ENCODE results near the gene SGO1. TPM values are rescaled to one million over a fixed set of nuclear protein-coding genes. Genes with fewer than 3 reads are reported as not detected.

Gene SGO1
- total RNA-seq, 1 experiment from 2014 or later: 22.4 TPM

DNA sequence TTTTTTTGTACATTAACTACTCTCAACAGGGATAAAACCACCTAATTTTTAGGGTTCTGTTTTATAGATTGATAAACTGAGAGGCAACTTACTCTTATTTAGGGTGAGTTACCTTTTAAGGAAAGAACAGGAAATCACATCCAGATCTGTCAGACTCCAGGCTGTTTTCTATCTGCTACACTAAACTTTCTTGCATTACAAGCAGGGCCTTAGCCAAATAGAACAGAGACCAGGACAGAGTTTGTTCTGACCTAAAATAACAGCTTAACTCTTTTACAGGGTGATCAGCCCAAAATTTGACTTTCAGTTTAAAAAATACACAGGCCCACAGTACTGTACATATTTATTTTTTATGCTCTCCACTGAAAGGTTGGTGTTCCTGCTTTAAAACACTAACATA lies 38.6 kb downstream of the SGO1 start:
- no peaks in the 10 kb centered on the region for H3K9me2 ChIP-seq (replicated peaks; ENCODE audit: insufficient read depth, low read length)
- no peak overlapping the region for H3K9ac ChIP-seq (ENCODE audit: low read length)
- no peak overlapping the region for H3K4me2 ChIP-seq (ENCODE audit: low read depth, low read length, poor library complexity, severe bottlenecking)
- H3K36me3 ChIP-seq (ENCODE audit: insufficient read depth, low read length): peaks cover 17% of the 10 kb centered on the region; the same call in 1 of the 2 replicates
- no peaks in the 10 kb centered on the region for H3K79me2 ChIP-seq (ENCODE audit: low read length)
- H3K4me1 ChIP-seq (ENCODE audit: low read length): no peaks in the 10 kb centered on the region
- no peak overlapping the region for H3K27ac ChIP-seq (ENCODE audit: low read length)
- H3K9me3 ChIP-seq (ENCODE audit: low read length): no peaks in the 10 kb centered on the region
- H3K27me3 ChIP-seq (ENCODE audit: low read length): no peaks in the 10 kb centered on the region
- H2AFZ ChIP-seq (ENCODE audit: low read length): no peak overlapping the region
- DNase-seq: no peak
- H3K4me3 ChIP-seq (ENCODE audit: low read length): no peak overlapping the region
- H4K20me1 ChIP-seq (ENCODE audit: insufficient read depth, low read depth, low read length): no peaks in the 10 kb centered on the region

DNA sequence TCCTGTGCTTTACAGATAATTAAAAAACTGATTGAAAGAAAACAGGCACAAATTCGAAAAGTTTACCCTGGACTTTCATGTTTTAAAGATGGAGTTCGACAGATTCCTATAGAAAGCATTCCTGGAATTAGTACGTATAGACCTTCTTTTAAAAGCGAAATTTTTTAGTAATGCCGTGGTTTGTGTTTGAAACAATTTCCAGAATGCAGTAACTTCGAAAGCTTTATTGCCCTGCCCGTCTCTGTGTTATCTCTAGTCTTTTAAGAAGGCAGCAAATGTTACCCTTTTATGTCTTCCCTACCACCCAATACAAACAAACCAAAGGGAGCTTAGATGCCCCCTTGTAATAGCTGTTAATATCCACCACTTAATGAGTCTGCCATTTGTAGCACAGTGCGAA lies 39.7 kb downstream of the SGO1 start:
- H3K27me3 ChIP-seq (ENCODE audit: low read length): no peaks in the 10 kb centered on the region
- H2AFZ ChIP-seq (ENCODE audit: low read length): no peak overlapping the region
- DNase-seq: no peak
- H3K9ac ChIP-seq (ENCODE audit: low read length): no peak overlapping the region
- H3K9me2 ChIP-seq (replicated peaks; ENCODE audit: insufficient read depth, low read length): no peaks in the 10 kb centered on the region
- no peaks in the 10 kb centered on the region; the same call in 1 of the 2 replicates for H3K4me1 ChIP-seq (ENCODE audit: low read length)
- peaks cover 17% of the 10 kb centered on the region; the same call in 1 of the 2 replicates for H3K36me3 ChIP-seq (ENCODE audit: insufficient read depth, low read length)
- no peak overlapping the region for H3K27ac ChIP-seq (ENCODE audit: low read length)
- H3K4me2 ChIP-seq (ENCODE audit: low read depth, low read length, poor library complexity, severe bottlenecking): no peak overlapping the region
- no peaks in the 10 kb centered on the region for H4K20me1 ChIP-seq (ENCODE audit: insufficient read depth, low read depth, low read length)
- no peaks in the 10 kb centered on the region for H3K79me2 ChIP-seq (ENCODE audit: low read length)
- H3K9me3 ChIP-seq (ENCODE audit: low read length): no peaks in the 10 kb centered on the region
- no peak overlapping the region for H3K4me3 ChIP-seq (ENCODE audit: low read length)

DNA sequence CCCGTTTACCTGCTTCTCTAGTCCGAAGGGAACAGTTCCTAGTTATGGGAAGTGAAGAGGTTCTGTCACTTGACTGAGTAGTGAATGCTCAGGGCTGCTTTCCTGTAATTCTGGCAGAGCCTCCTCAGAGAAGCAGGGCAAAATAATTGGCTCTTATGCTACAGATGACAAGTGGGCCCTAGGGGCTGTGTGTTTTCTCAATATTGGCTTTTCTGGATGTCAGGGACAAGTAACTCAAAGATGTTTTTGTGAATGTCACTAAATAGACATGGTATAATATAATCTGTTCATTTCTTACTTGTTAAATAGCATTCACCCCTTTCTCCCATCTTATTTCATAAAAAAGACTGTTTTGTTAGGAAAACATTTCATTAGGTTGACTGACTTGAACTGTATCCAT lies 40.1 kb downstream of the SGO1 start:
- H3K27ac ChIP-seq (ENCODE audit: low read length): no peak overlapping the region
- no peaks in the 10 kb centered on the region for H3K9me2 ChIP-seq (replicated peaks; ENCODE audit: insufficient read depth, low read length)
- H3K9ac ChIP-seq (ENCODE audit: low read length): no peak overlapping the region
- H3K27me3 ChIP-seq (ENCODE audit: low read length): no peaks in the 10 kb centered on the region
- no peaks in the 10 kb centered on the region for H3K79me2 ChIP-seq (ENCODE audit: low read length)
- no peaks in the 10 kb centered on the region for H3K9me3 ChIP-seq (ENCODE audit: low read length)
- peaks cover 4% of the 10 kb centered on the region for H3K4me1 ChIP-seq (ENCODE audit: low read length)
- H2AFZ ChIP-seq (ENCODE audit: low read length): no peak overlapping the region
- H3K36me3 ChIP-seq (ENCODE audit: insufficient read depth, low read length): peaks cover 16% of the 10 kb centered on the region; the same call in 1 of the 2 replicates
- no peak overlapping the region for H3K4me3 ChIP-seq (ENCODE audit: low read length)
- no peak for DNase-seq
- no peaks in the 10 kb centered on the region for H4K20me1 ChIP-seq (ENCODE audit: insufficient read depth, low read depth, low read length)
- no peak overlapping the region for H3K4me2 ChIP-seq (ENCODE audit: low read depth, low read length, poor library complexity, severe bottlenecking)

DNA sequence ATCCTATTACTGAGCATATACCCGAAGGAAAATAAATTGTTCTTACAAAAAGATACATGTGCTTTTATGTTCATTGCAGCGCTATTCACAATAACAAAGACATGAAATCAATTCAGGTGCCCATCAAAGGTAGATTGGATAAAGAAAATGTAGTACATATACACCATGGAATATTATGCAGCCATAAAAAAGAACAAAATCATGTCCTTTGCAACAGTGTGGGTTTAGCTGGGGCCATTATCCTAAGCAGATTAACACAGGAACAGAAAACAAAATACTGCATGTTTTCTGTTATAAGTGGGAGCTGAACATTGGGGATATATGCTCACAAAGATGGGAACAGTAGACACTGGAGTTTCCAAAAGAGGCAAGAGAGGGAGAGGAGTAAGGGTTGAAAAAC lies 42.5 kb downstream of the SGO1 start:
- Histone ChIP-seq H3K4me2 (ENCODE audit: low read depth, low read length, poor library complexity, severe bottlenecking) (no peak overlapping the region), H3K36me3 (ENCODE audit: insufficient read depth, low read length) (peaks cover 19% of the 10 kb centered on the region; the same call in 1 of the 2 replicates)

DNA sequence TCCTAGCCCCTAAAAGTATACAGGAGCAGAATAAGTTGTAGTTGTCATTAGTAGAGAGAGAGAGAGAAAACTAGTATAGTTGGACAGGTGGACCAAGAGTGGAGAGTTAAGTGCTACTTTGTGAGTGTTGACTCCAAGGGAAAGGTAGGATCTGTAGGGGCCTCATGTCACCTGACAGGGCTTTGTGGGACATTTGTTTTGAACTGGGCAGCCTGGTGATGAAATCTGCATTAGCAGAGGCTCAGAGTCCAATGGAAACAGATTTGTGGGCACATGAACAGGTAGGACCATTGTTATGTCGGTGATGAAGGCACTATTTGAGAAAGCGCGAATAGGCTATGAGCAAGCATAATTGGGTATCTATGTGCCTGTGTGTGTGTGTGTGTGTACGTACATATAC lies 43.5 kb downstream of the SGO1 start:
- H3K9me3 ChIP-seq (ENCODE audit: low read length): no peaks in the 10 kb centered on the region
- peaks cover 19% of the 10 kb centered on the region; the same call in 1 of the 2 replicates for H3K36me3 ChIP-seq (ENCODE audit: insufficient read depth, low read length)
- no peak overlapping the region for H3K4me3 ChIP-seq (ENCODE audit: low read length)
- H3K9me2 ChIP-seq (replicated peaks; ENCODE audit: insufficient read depth, low read length): no peaks in the 10 kb centered on the region
- no peak overlapping the region for H2AFZ ChIP-seq (ENCODE audit: low read length)
- H3K79me2 ChIP-seq (ENCODE audit: low read length): no peaks in the 10 kb centered on the region
- H3K9ac ChIP-seq (ENCODE audit: low read length): no peak overlapping the region
- no peak for DNase-seq
- H3K4me2 ChIP-seq (ENCODE audit: low read depth, low read length, poor library complexity, severe bottlenecking): no peak overlapping the region
- H3K4me1 ChIP-seq (ENCODE audit: low read length): peaks cover 12% of the 10 kb centered on the region
- H4K20me1 ChIP-seq (ENCODE audit: insufficient read depth, low read depth, low read length): no peaks in the 10 kb centered on the region
- no peak overlapping the region for H3K27ac ChIP-seq (ENCODE audit: low read length)
- no peaks in the 10 kb centered on the region for H3K27me3 ChIP-seq (ENCODE audit: low read length)

More for the DNA sequence above, 42.5 kb downstream of the SGO1 start:
- H3K4me1 ChIP-seq (ENCODE audit: low read length): peaks cover 12% of the 10 kb centered on the region
- no peaks in the 10 kb centered on the region for H3K9me3 ChIP-seq (ENCODE audit: low read length)
- H3K27ac ChIP-seq (ENCODE audit: low read length): no peak overlapping the region
- H2AFZ ChIP-seq (ENCODE audit: low read length): no peak overlapping the region
- H3K4me3 ChIP-seq (ENCODE audit: low read length): no peak overlapping the region
- H3K27me3 ChIP-seq (ENCODE audit: low read length): no peaks in the 10 kb centered on the region
- no peak overlapping the region for H3K9ac ChIP-seq (ENCODE audit: low read length)
- DNase-seq: no peak
- H3K79me2 ChIP-seq (ENCODE audit: low read length): no peaks in the 10 kb centered on the region
- no peaks in the 10 kb centered on the region for H3K9me2 ChIP-seq (replicated peaks; ENCODE audit: insufficient read depth, low read length)
- no peaks in the 10 kb centered on the region for H4K20me1 ChIP-seq (ENCODE audit: insufficient read depth, low read depth, low read length)

DNA sequence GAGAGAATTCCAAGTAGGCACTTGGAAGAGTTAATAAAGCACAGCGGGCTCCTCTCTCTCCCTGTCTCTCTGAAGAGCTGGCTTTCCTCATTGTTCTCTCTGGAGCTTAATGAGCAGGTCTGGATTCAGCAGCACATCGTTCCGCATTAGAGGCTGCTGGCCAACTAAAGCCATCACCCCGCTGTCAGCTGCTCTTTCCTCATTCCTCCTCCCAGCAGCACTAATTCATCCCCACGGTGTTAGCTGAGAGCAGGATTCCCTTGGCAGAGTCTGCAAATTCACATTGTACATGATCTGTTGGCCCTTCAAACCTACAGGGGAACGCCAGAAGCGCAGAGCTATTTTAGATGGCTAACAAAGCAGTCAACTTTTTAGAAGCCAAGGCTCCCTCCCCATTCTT lies 44.2 kb downstream of the SGO1 start:
- Histone ChIP-seq H3K79me2 (ENCODE audit: low read length) (no peaks in the 10 kb centered on the region), H3K36me3 (ENCODE audit: insufficient read depth, low read length) (peaks cover 24% of the 10 kb centered on the region; the same call in 1 of the 2 replicates), H3K4me1 (ENCODE audit: low read length) (peaks cover 12% of the 10 kb centered on the region), H3K27ac (ENCODE audit: low read length) (no peak overlapping the region), H4K20me1 (ENCODE audit: insufficient read depth, low read depth, low read length) (no peaks in the 10 kb centered on the region), H3K9me3 (ENCODE audit: low read length) (no peaks in the 10 kb centered on the region), H3K9me2 (replicated peaks; ENCODE audit: insufficient read depth, low read length) (no peaks in the 10 kb centered on the region), H3K4me3 (ENCODE audit: low read length) (no peak overlapping the region), H3K4me2 (ENCODE audit: low read depth, low read length, poor library complexity, severe bottlenecking) (no peak overlapping the region), H2AFZ (ENCODE audit: low read length) (no peak overlapping the region), H3K27me3 (ENCODE audit: low read length) (no peaks in the 10 kb centered on the region), H3K9ac (ENCODE audit: low read length) (no peak overlapping the region)
- no peak for DNase-seq

DNA sequence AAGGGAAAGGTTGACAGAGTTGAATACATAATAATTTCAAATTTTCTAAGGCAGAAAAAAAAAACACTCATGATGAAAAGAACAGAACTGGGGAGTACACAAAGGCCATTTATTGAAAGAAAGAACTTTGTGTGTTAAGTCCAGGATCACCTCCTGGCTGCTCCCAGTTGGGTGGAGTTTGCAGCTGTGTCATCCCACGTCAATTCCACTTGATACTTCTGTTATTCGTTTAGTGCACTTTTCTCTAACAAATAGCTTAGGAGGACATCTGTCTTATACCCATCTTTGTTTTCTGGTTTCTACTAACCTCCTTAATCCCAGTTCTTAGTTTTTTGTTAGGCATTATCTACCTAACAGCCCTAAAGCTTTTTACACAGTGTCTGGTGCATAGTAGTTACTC lies 44.7 kb downstream of the SGO1 start:
- H3K79me2 ChIP-seq (ENCODE audit: low read length): no peaks in the 10 kb centered on the region
- no peak overlapping the region for H3K4me3 ChIP-seq (ENCODE audit: low read length)
- H2AFZ ChIP-seq (ENCODE audit: low read length): no peak overlapping the region
- no peaks in the 10 kb centered on the region for H3K9me3 ChIP-seq (ENCODE audit: low read length)
- no peaks in the 10 kb centered on the region for H3K9me2 ChIP-seq (replicated peaks; ENCODE audit: insufficient read depth, low read length)
- peaks cover 25% of the 10 kb centered on the region; the same call in 1 of the 2 replicates for H3K36me3 ChIP-seq (ENCODE audit: insufficient read depth, low read length)
- no peak for DNase-seq
- H3K9ac ChIP-seq (ENCODE audit: low read length): no peak overlapping the region
- peak overlapping the region; percentile 62 for H3K27ac ChIP-seq (ENCODE audit: low read length)
- peaks cover 12% of the 10 kb centered on the region for H3K4me1 ChIP-seq (ENCODE audit: low read length)
- H4K20me1 ChIP-seq (ENCODE audit: insufficient read depth, low read depth, low read length): no peaks in the 10 kb centered on the region
- H3K4me2 ChIP-seq (ENCODE audit: low read depth, low read length, poor library complexity, severe bottlenecking): no peak overlapping the region
- H3K27me3 ChIP-seq (ENCODE audit: low read length): no peaks in the 10 kb centered on the region

DNA sequence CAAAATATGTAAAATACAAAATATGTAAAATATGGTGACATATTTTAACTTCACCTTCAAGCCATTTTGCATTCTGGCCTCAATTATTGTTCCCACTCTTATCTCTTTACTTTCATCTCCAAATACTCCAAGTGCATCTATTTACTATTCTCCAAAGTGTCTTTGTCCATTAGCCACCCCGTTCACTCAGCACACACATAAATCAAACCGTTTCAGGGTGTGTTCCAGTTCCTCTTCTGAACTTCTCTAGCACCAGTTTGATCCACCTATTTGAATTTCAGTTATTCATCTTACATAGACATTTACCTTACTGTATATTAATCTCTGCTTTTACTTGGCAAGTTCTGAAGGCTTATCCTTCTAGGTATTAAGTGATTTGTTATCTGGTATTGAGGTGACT lies 45.1 kb downstream of the SGO1 start:
- no peaks in the 10 kb centered on the region for H4K20me1 ChIP-seq (ENCODE audit: insufficient read depth, low read depth, low read length)
- peak overlapping the region; percentile 62 for H3K27ac ChIP-seq (ENCODE audit: low read length)
- no peak overlapping the region for H2AFZ ChIP-seq (ENCODE audit: low read length)
- H3K36me3 ChIP-seq (ENCODE audit: insufficient read depth, low read length): peaks cover 25% of the 10 kb centered on the region; the same call in 1 of the 2 replicates
- no peak overlapping the region for H3K4me2 ChIP-seq (ENCODE audit: low read depth, low read length, poor library complexity, severe bottlenecking)
- H3K27me3 ChIP-seq (ENCODE audit: low read length): no peaks in the 10 kb centered on the region
- H3K79me2 ChIP-seq (ENCODE audit: low read length): no peaks in the 10 kb centered on the region
- H3K9ac ChIP-seq (ENCODE audit: low read length): no peak overlapping the region
- H3K4me1 ChIP-seq (ENCODE audit: low read length): peaks cover 12% of the 10 kb centered on the region
- no peaks in the 10 kb centered on the region for H3K9me3 ChIP-seq (ENCODE audit: low read length)
- DNase-seq: no peak
- H3K4me3 ChIP-seq (ENCODE audit: low read length): no peak overlapping the region
- H3K9me2 ChIP-seq (replicated peaks; ENCODE audit: insufficient read depth, low read length): no peaks in the 10 kb centered on the region

DNA sequence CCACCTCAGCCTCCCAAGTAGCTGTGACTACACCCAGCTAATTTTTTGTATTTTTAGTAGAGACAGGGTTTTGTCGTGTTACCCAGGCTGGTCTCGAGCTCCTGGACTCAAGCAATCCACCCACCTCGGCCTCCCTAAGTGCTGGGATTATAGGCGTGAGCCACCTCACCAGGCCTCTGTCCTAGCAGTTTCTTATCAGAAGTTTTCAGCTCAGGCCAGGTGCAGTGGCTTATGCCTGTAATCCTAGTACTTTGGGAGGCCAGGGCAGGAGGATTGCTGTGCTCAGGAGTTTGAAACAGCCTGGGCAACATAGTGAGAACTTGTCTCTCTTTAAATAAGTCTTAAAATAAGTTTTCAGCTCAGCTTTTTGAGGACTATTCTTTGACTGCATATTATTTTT lies 48.4 kb downstream of the SGO1 start:
- peaks cover 12% of the 10 kb centered on the region for H3K4me1 ChIP-seq (ENCODE audit: low read length)
- no peaks in the 10 kb centered on the region for H4K20me1 ChIP-seq (ENCODE audit: insufficient read depth, low read depth, low read length)
- H3K79me2 ChIP-seq (ENCODE audit: low read length): no peaks in the 10 kb centered on the region
- H3K9me3 ChIP-seq (ENCODE audit: low read length): no peaks in the 10 kb centered on the region
- no peak overlapping the region for H3K9ac ChIP-seq (ENCODE audit: low read length)
- H3K27ac ChIP-seq (ENCODE audit: low read length): no peak overlapping the region
- no peak overlapping the region for H2AFZ ChIP-seq (ENCODE audit: low read length)
- H3K4me2 ChIP-seq (ENCODE audit: low read depth, low read length, poor library complexity, severe bottlenecking): no peak overlapping the region
- no peaks in the 10 kb centered on the region for H3K27me3 ChIP-seq (ENCODE audit: low read length)
- H3K36me3 ChIP-seq (ENCODE audit: insufficient read depth, low read length): peaks cover 15% of the 10 kb centered on the region; the same call in 1 of the 2 replicates
- DNase-seq: no peak
- H3K4me3 ChIP-seq (ENCODE audit: low read length): no peak overlapping the region
- H3K9me2 ChIP-seq (replicated peaks; ENCODE audit: insufficient read depth, low read length): no peaks in the 10 kb centered on the region
